Prostate gland (tissue), 2 donors: ENCODE data around the gene TOP1.

ENCODE experiments used
- CTCF ChIP-seq, 4 experiments: fragments of 200-600 bp in 2 of 4; fragments of 450-650 bp in 2 of 4; sonication (generic) in 2 of 4; IDR thresholded peaks; 1 replicate in 3 of 4; 2 replicates in 1 of 4; pipeline ENCODE4 v1.5.1; 2016 to 2019; ENCODE audit warnings: antibody characterized with exemption in 4 of 4, mild to moderate bottlenecking in 2 of 4, moderate library complexity in 2 of 4
- POLR2A ChIP-seq: fragments of 450-650 bp; IDR thresholded peaks from one replicate; pipeline ENCODE4 v1.6.1; 2016; ENCODE audit warnings: antibody characterized with exemption, mild to moderate bottlenecking
- POLR2AphosphoS5 ChIP-seq: sonication (generic); formaldehyde crosslinking; IDR thresholded peaks from one replicate; pipeline ENCODE4 v1.6.1; 2017; ENCODE audit warnings: antibody characterized with exemption

GRCh38 chr20:41045671-41046070, 17.0 kb downstream of the TOP1 start:
- TF ChIP-seq POLR2AphosphoS5 (no peak), CTCF (IDR thresholded peaks at IDR 0.05) (no peak), POLR2A (no peak)
